Fibroblast of lung (primary cell): ENCODE results near the gene EMILIN2. TPM values are rescaled to one million over a fixed set of nuclear protein-coding genes. Genes with fewer than 3 reads are reported as not detected.

ENCODE experiments used
- DNase-seq, 2 donors: peaks; one replicate each; pipeline versions ENCODE4 v3.0.0 to v3.0.0-alpha.2; 2010; ENCODE audit warnings: low read depth in 2 of 2
- H2AFZ ChIP-seq: 2 replicates; pipeline ENCODE4 v1.5.1; 2012; ENCODE audit warnings: low read length, control low read depth, inconsistent platforms
- H3K27ac ChIP-seq: 2 replicates; pipeline ENCODE4 v1.5.1; 2011; ENCODE audit warnings: low read length, control low read depth; ENCODE audit not compliant: insufficient read depth
- H3K27me3 ChIP-seq: 2 replicates; pipeline ENCODE4 v1.5.1; 2011; ENCODE audit warnings: mild to moderate bottlenecking, low read length; ENCODE audit not compliant: control insufficient read depth, insufficient read depth
- H3K36me3 ChIP-seq: 2 replicates; pipeline ENCODE4 v1.5.1; 2011; ENCODE audit warnings: low read length; ENCODE audit not compliant: control insufficient read depth, insufficient read depth
- H3K4me1 ChIP-seq: 2 replicates; pipeline ENCODE4 v1.5.1; 2011; ENCODE audit warnings: low read length; ENCODE audit not compliant: control insufficient read depth, insufficient read depth; ENCODE audit errors: extremely low read depth
- H3K4me2 ChIP-seq: 2 replicates; pipeline ENCODE4 v1.5.1; 2011; ENCODE audit warnings: low read length, control low read depth; ENCODE audit not compliant: insufficient read depth; ENCODE audit errors: extremely low read depth
- H3K4me3 ChIP-seq, 4 experiments: fragments of 200-600 bp in 1 of 4; sonication (generic) in 1 of 4; replicated peaks in 1 of 4; 2 replicates each; pipeline ENCODE4 v1.5.1; 2011 to 2016; ENCODE audit warnings: low read length in 4 of 4, low read depth in 3 of 4, mild to moderate bottlenecking in 3 of 4, control low read depth in 2 of 4, inconsistent platforms in 1 of 4, mixed read lengths in 1 of 4; ENCODE audit not compliant: insufficient read depth in 1 of 4; ENCODE audit errors: control extremely low read depth in 1 of 4
- H3K79me2 ChIP-seq: 2 replicates; pipeline ENCODE4 v1.5.1; 2012; ENCODE audit warnings: mild to moderate bottlenecking, low read length, inconsistent platforms; ENCODE audit not compliant: control insufficient read depth, insufficient read depth
- H3K9ac ChIP-seq: 2 replicates; pipeline ENCODE4 v1.5.1; 2011; ENCODE audit warnings: mild to moderate bottlenecking, low read length, control low read depth; ENCODE audit not compliant: insufficient read depth
- H3K9me3 ChIP-seq: 2 replicates; pipeline ENCODE4 v1.5.1; 2012; ENCODE audit warnings: low read depth, low read length; ENCODE audit not compliant: control insufficient read depth, insufficient read depth
- H4K20me1 ChIP-seq: 2 replicates; pipeline ENCODE4 v1.5.1; 2011; ENCODE audit warnings: low read length; ENCODE audit not compliant: control insufficient read depth, insufficient read depth; ENCODE audit errors: extremely low read depth
- EZH2 ChIP-seq: IDR thresholded peaks from 2 replicates; pipeline ENCODE4 v1.5.1; 2012; ENCODE audit warnings: low read length, control low read depth, mild to moderate bottlenecking; ENCODE audit errors: missing control alignments
- polyA plus RNA-seq, 2 donors: library from polyadenylated mRNA; depleted of rRNA in 1 of 2; stranded (reverse) in 1 of 2; unstranded in 1 of 2; fragments of >200 nt; gene quantifications; 2 replicates each; pipeline ENCODE4 v1.2.1, GENCODE V29; 2011 to 2012; ENCODE audit warnings: missing spikeins in 1 of 2
- total RNA-seq: library from RNA; depleted of rRNA; stranded (reverse); fragments of >200 nt; gene quantifications from 2 replicates; pipeline ENCODE4 v1.2.1, GENCODE V29; 2014
- TF ChIP-seq, protein P1 (sequence below), 2 donors: IDR thresholded peaks in 1 of 2; conservative IDR thresholded peaks in 1 of 2; 1 replicate in 1 of 2; 2 replicates in 1 of 2; pipeline ENCODE4 v1.5.1; 2011 to 2012; ENCODE audit warnings: low read length in 2 of 2, control low read depth in 1 of 2, inconsistent platforms in 1 of 2, low read depth in 1 of 2, mild to moderate bottlenecking in 1 of 2

EMILIN2 gene
- total and polyA plus RNA-seq, 2 donors (not counting 1 experiment from before 2014, with no cell fraction given) = 8.7 to 11.1 TPM

- H3K4me1 ChIP-seq = peaks cover 2% of the 10 kb centered on the region
- no peaks in the 10 kb centered on the region for H3K36me3 ChIP-seq
- DNase-seq = no peak
- H3K79me2 ChIP-seq = peaks cover 3% of the 10 kb centered on the region
- no peak overlapping the region for H2AFZ ChIP-seq
- TF ChIP-seq EZH2 = no peak
- TF ChIP-seq, protein P1, sequence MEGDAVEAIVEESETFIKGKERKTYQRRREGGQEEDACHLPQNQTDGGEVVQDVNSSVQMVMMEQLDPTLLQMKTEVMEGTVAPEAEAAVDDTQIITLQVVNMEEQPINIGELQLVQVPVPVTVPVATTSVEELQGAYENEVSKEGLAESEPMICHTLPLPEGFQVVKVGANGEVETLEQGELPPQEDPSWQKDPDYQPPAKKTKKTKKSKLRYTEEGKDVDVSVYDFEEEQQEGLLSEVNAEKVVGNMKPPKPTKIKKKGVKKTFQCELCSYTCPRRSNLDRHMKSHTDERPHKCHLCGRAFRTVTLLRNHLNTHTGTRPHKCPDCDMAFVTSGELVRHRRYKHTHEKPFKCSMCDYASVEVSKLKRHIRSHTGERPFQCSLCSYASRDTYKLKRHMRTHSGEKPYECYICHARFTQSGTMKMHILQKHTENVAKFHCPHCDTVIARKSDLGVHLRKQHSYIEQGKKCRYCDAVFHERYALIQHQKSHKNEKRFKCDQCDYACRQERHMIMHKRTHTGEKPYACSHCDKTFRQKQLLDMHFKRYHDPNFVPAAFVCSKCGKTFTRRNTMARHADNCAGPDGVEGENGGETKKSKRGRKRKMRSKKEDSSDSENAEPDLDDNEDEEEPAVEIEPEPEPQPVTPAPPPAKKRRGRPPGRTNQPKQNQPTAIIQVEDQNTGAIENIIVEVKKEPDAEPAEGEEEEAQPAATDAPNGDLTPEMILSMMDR (conservative IDR thresholded peaks at IDR 0.05 in 1 of 2, IDR thresholded peaks at IDR 0.05 in 1 of 2; ENCODE audit: low read depth in 1 of 2, low read length in 2 of 2) = no peak
- H3K9ac ChIP-seq = no peak overlapping the region
- no peak overlapping the region for H3K4me2 ChIP-seq
- H3K27ac ChIP-seq = no peak overlapping the region
- no peaks in the 10 kb centered on the region for H3K9me3 ChIP-seq
- no peaks in the 10 kb centered on the region for H4K20me1 ChIP-seq
- H3K27me3 ChIP-seq = no peaks in the 10 kb centered on the region
- no peak overlapping the region for H3K4me3 ChIP-seq
These were observed 92.5 kb downstream of the EMILIN2 start for GRCh38 chr18:2939317-2939716.

GRCh38 chr18:2948038-2948437 is 101.2 kb downstream of the EMILIN2 start:
- H3K9ac ChIP-seq = no peak overlapping the region
- no peaks in the 10 kb centered on the region for H3K9me3 ChIP-seq
- H4K20me1 ChIP-seq = no peaks in the 10 kb centered on the region
- peaks cover 3% of the 10 kb centered on the region for H3K36me3 ChIP-seq
- DNase-seq = peak; percentile 37 to 72
- peaks cover 5% of the 10 kb centered on the region for H3K79me2 ChIP-seq
- peak overlapping the region; percentile 39 for H3K27ac ChIP-seq
- TF ChIP-seq, protein P1 (conservative IDR thresholded peaks at IDR 0.05 in 1 of 2, IDR thresholded peaks at IDR 0.05 in 1 of 2; ENCODE audit: low read depth in 1 of 2, low read length in 2 of 2) = peak; percentile 33 to 48
- no peak for TF ChIP-seq EZH2
- H3K4me1 ChIP-seq = peaks cover 4% of the 10 kb centered on the region
- no peak overlapping the region for H2AFZ ChIP-seq
- H3K4me2 ChIP-seq = no peak overlapping the region
- no peak overlapping the region for H3K4me3 ChIP-seq
- H3K27me3 ChIP-seq = no peaks in the 10 kb centered on the region

- no peak overlapping the region for H3K9ac ChIP-seq
- no peak for DNase-seq
- H3K27ac ChIP-seq = no peak overlapping the region
- no peak overlapping the region for H2AFZ ChIP-seq
- peaks cover 4% of the 10 kb centered on the region for H3K4me1 ChIP-seq
- TF ChIP-seq, protein P1 (conservative IDR thresholded peaks at IDR 0.05 in 1 of 2, IDR thresholded peaks at IDR 0.05 in 1 of 2; ENCODE audit: low read depth in 1 of 2, low read length in 2 of 2) = no peak
- TF ChIP-seq EZH2 = no peak
- no peaks in the 10 kb centered on the region for H3K27me3 ChIP-seq
- no peak overlapping the region for H3K4me3 ChIP-seq
- H3K4me2 ChIP-seq = no peak overlapping the region
- H3K79me2 ChIP-seq = peaks cover 4% of the 10 kb centered on the region
- peaks cover 8% of the 10 kb centered on the region for H3K36me3 ChIP-seq
- no peaks in the 10 kb centered on the region for H4K20me1 ChIP-seq
- H3K9me3 ChIP-seq = no peaks in the 10 kb centered on the region
These were observed 105.8 kb downstream of the EMILIN2 start for GRCh38 chr18:2952605-2953004.
